NCI-H510A (cell line): ENCODE measurements around the gene SMPDL3B.

ENCODE experiments used
- DNase-seq: peaks from one replicate; lab custom pipeline; 2025; lab: John Stamatoyannopoulos, UW

The SMPDL3B gene

DNA sequence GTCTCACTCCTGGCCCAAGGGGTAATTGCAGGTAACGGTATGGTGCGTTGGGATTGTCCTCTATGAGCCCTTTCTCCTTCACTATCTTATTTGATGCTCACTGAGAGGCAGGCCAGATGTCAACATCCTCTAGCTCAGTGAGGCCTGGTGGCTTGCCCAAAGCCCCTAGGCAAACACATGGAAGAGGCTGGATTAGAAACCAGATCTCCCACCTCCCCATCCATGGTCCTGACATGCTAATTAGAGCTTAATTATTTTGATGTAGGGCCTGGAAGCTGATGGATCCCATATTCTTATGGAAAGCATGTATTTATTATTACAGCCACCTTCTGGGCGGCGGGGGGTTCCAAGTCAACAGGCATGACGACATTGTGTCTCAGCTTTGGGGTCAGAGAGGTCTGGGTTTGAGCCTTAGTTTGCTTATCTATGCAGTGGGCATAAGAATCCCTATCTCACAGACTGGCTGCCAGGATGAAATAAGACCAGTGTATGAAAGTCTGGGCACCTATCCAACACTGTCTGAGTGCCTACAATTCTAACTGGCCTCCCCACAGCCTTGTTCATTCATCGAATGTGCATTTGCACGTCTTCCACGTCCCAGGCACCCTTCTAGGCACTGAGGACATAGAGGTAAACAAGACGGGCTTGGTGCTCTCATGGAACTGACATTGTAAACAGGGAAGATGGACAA, 6.2 kb downstream of the SMPDL3B start:
- DNase-seq: no peak

DNA sequence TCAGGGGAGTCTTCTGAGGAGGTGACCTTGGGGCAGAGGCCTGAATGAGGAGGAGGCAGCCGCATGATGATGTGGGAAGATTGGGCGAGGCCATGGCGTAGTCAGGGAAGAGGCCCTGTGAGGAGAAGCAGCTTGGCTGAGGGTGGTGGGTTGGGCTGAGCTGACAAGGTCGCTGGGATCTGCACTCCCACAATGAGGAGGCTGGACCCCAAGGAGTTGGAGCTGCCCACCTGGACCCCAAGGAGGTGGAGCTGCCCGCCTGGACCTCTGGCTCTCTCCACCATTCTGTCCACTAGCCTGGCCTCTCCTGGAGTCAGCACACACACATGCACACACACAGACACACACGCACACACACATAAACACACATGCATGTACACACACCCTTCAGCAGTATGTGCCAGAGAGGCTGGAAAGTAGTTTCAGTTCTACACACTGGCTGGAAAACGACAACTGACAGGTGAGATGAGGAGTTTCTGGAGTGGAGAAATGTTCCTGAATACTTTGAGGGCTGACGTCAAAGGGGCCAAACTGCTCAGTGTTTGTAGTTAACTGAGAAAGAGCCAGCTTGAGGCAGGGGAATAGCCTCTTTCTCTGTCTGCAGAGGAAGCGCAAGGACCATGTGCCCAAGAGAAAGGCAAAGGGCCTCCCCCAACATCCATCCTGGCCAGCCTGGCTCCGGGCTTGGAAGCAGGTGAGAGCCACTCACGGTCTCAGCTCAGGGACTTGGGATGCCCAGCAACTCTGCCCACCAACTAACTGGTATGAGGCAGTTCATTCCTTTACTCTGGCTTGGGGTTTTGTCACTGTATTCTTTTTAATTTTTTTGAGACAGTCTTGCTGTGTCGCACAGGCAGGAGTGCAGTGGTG, 7.1 kb downstream of the SMPDL3B start:
- DNase-seq: no peak

DNA sequence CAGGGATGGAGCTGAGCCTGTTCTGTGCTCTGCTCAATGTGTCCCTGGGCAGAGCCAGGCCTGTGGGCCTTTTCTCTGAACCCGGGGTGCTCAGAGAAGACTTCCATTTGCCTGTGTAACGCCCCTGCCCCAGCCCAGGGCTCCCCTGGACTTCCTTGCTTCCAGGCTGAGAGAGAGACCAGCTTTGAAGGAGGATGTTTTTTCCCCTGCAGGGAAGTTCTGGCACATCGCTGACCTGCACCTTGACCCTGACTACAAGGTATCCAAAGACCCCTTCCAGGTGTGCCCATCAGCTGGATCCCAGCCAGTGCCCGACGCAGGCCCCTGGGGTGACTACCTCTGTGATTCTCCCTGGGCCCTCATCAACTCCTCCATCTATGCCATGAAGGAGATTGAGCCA, 10.2 kb downstream of the SMPDL3B start:
- DNase-seq: no peak

DNA sequence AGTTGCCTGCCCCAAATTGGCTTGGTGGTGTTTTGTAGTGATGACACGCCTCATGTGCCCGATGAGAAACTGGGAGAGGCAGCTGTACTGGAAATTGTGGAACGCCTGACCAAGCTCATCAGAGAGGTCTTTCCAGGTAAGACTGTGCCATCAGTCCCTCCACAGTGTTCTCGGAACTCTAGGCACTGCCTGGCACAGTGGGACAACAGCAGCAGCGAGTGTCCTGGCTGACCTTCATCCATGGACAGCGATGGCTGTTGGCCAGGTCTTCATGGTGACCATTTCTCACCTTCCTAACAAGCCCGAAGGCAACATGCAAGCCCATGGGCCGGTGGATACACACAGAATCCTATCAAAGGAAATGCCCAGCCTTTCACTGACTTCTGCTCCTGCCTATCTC, 14.2 kb downstream of the SMPDL3B start:
- no peak for DNase-seq

DNA sequence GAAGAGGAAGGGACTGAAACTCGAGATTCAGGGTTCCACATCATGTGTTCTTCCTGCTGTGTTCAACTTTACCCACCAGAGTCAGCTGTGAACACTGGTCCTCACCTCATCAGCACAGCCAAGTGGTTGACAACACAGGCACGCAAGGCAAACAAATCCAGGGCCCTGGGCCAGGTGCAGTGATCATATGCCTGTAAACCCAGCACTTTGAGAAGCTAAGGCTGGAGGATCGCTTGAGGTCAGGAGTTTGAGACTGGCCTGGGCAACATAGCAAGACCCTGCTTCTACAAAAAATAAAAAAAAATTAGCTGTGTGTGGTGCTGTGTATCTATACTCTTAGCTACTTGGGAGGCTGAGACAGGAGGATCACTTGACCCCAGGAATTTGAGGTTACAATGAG, 16.6 kb downstream of the SMPDL3B start:
- no peak for DNase-seq

DNA sequence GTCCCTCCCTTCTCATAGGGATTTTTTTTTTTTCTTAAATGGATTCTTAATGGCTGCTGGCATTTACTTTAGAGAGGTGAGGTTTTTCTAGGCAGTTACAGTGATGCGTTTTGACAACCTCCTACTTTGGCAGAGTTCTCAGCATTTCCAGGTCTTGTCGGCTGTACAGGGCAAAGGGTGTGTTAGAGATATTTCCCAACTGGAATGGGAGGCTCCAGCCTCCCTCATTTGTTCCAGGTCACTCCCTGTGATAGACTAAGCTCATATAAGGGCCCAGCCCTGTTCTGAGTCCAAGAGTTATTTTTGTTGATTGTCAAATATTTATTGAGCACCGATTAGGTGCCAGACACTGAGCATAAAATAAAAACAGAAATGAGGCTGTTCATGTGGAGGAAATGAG, 17.3 kb downstream of the SMPDL3B start:
- no peak for DNase-seq

DNA sequence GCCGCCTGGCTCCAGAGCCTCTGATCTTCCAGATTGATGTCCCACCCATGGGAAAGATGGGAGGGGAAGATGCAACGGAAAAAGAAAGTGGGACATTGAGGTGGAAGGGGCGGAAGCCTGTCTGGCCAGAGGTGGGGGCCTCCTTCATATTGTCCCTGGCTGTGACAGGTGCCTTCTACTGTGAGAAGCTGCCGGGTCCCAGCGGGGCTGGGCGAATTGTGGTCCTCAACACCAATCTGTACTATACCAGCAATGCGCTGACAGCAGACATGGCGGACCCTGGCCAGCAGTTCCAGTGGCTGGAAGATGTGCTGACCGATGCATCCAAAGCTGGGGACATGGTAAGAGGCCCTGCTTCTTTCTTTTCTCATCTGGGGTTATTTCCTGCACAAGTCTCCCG, 19.4 kb downstream of the SMPDL3B start:
- DNase-seq: no peak

DNA sequence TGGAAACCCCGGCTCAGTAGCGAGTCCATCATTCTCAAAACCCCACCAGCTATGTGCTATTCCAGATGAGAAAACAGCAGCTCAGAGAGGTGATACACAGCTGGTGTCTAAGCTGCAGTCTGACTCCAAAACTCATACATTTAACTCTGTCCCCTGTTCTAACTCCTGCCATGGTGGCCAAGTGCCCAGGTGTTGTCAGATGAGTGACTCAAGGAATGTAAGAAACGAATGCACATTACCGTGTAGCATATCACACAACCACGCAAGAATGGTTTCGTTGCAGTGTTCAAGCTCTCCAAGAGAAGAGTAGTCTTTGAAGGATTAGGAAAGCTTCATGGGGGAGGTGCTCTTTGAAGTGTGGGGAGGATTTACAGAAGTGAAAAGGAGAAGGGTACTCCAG, 20.3 kb downstream of the SMPDL3B start:
- no peak for DNase-seq

DNA sequence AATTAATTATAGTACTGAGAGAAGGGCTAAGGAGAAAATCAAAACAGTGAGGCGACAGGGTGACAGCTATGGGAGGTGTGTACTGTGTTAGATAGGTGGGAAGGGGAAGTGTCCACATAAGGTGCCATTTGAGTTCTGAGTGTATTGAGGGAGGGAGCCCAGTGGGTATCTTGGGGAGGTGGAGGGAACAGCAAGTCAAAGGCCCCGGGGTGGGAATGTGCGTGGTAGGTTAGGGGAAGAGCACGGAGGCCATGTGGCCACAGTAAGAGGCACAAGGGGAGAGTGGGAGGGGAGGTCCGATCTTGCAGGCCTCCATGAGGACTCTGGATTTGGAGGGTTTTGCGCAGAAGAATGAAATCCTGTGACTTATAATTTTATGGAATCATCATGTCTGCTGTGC, 22.0 kb downstream of the SMPDL3B start:
- no peak for DNase-seq

DNA sequence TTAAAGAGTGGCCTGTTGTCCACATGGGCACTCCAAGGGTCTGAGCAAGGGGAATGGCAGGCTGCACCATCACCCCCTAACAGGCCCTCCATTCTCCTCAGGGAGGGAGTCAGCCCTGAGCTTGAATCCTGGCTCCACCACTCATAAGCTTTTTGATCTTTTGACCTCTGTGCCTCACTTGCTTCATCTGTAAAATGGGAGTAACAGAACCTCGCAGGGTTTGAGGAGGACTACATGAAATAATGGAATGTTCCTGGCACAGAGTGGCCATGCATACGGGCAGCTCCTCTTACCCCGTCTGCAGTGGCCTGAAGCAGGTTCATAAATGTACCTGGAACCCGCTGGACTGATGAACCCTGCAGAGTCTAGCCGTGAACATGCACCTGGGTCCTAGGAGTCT, 22.9 kb downstream of the SMPDL3B start:
- no peak for DNase-seq

DNA sequence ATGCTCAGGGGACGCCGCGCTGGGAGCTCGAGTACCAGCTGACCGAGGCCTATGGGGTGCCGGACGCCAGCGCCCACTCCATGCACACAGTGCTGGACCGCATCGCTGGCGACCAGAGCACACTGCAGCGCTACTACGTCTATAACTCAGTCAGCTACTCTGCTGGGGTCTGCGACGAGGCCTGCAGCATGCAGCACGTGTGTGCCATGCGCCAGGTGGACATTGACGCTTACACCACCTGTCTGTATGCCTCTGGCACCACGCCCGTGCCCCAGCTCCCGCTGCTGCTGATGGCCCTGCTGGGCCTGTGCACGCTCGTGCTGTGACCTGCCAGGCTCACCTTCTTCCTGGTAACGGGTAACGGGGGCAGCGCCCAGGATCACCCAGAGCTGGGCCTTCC, 23.7 kb downstream of the SMPDL3B start:
- DNase-seq: no peak

DNA sequence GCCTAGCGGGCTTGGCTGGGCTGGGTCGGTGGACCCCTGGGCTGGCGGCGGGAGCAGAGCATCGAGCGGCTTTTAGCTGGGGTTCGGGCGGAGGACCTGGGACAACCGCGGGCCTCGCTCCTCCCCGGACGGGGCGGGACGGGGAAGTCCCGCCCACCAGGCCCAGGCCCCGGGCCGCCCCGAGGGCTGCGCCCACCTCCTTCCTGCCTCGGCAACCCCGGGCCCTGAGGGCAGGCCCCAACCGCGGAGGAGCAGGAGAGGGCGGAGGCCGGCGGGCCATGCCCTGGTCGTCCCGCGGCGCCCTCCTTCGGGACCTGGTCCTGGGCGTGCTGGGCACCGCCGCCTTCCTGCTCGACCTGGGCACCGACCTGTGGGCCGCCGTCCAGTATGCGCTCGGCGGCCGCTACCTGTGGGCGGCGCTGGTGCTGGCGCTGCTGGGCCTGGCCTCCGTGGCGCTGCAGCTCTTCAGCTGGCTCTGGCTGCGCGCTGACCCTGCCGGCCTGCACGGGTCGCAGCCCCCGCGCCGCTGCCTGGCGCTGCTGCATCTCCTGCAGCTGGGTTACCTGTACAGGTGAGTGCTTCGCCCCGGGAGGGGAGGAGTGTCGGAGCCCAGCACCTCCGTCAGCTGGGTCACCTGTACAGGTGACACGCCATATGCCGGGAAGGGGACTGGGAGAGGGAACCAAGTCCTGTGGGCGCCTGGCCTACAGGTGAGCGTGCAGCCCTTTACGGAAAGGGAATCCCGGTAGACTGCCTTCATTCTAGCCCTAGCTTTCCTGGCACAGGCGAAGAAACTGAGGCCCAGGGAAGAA, 25.2 kb downstream of the SMPDL3B start, which contains the start of gene XKR8:
TSS of gene XKR8 (plus strand) at position 182 of the 812 bp plus-strand sequence. CDS start at position 279, 97 bp downstream.
- DNase-seq: peak; percentile 91

DNA sequence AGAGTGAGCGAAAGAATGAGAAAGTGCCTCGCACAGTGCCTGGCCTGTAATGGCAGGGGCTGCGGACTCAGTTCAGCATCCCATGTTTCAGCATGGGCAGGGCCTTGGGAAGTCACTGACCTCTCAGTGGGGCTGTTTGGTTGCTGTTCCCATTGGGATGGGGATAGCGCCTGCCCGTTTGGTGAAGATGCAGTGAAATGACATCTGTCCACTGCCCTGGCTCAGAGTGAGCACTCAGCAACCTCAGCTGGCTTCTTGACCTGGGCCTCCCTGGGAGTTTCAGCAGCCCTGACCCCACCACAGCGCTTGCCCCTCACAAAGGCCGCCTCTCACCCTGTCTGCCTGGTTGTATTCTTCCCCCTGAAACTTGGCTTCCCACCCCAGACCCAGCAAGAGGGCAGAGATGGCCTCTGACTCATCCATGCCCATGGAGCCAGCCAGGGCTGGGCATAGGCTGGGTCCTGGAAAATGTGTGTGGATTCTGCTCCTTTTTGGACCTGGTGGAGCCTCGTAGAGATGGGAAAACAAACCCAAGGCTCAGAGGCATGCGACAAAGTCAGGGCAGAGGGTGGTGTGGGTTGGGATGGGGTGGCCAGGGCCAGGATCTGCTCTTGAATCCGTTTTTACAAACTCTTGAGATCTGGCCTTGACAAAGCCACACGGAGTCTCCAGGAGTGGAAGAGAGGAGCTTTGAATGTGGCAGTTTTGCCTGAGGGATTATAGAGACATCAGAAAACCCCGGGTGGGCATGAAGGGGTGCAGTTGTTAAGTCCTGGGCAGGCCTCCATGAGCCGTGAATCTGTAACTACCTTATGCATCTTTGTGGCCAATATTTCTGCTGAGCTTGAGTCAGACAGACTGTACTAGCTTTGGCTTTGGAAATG, 26.2 kb downstream of the SMPDL3B start:
- no peak for DNase-seq

DNA sequence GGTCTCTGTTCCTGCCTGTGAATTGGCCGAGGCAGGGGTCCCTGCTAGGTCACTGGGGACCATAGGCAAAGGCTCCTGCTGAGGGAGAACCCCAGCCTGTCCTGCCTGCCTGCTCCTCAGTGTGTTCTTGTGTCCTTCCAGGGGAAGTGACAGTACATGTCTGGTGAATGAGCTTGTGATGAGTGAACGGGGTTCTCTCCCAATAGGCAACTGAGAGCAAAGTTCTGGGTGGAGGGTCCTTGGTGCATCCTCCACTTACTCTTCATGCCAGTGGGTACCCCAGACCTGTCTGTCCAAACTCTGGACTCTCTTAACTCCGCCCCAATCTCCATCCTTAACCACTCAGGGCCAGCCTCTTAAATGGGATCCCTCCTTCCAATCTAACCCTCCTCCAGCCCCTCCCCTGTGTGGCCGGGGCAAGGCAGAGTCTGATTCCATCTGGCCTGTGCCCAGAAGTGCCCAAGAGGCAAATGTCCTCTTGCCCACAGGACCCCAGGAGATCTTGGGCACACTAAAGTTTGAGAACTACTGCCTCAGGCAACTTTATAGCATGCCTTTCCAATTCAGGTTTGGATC, 26.9 kb downstream of the SMPDL3B start:
- no peak for DNase-seq

DNA sequence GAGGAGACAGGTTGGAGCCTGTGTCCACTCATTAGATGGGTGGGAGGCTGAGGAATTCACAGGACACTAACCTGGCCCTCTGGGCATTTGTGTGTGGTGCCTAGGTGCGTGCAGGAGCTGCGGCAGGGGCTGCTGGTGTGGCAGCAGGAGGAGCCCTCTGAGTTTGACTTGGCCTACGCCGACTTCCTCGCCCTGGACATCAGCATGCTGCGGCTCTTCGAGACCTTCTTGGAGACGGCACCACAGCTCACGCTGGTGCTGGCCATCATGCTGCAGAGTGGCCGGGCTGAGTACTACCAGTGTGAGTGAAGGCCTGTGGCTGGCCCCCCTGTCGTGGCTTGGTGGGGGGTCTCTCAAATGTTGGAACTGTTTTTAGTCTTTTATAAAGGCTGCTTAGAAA, 28.6 kb downstream of the SMPDL3B start:
- DNase-seq: no peak

DNA sequence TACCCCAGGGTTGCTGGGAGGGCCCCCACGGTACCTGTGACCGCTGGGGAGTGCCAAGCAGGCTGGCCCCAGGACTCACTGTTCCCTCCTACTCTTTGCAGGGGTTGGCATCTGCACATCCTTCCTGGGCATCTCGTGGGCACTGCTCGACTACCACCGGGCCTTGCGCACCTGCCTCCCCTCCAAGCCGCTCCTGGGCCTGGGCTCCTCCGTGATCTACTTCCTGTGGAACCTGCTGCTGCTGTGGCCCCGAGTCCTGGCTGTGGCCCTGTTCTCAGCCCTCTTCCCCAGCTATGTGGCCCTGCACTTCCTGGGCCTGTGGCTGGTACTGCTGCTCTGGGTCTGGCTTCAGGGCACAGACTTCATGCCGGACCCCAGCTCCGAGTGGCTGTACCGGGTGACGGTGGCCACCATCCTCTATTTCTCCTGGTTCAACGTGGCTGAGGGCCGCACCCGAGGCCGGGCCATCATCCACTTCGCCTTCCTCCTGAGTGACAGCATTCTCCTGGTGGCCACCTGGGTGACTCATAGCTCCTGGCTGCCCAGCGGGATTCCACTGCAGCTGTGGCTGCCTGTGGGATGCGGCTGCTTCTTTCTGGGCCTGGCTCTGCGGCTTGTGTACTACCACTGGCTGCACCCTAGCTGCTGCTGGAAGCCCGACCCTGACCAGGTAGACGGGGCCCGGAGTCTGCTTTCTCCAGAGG, 31.8 kb downstream of the SMPDL3B start:
- no peak for DNase-seq

DNA sequence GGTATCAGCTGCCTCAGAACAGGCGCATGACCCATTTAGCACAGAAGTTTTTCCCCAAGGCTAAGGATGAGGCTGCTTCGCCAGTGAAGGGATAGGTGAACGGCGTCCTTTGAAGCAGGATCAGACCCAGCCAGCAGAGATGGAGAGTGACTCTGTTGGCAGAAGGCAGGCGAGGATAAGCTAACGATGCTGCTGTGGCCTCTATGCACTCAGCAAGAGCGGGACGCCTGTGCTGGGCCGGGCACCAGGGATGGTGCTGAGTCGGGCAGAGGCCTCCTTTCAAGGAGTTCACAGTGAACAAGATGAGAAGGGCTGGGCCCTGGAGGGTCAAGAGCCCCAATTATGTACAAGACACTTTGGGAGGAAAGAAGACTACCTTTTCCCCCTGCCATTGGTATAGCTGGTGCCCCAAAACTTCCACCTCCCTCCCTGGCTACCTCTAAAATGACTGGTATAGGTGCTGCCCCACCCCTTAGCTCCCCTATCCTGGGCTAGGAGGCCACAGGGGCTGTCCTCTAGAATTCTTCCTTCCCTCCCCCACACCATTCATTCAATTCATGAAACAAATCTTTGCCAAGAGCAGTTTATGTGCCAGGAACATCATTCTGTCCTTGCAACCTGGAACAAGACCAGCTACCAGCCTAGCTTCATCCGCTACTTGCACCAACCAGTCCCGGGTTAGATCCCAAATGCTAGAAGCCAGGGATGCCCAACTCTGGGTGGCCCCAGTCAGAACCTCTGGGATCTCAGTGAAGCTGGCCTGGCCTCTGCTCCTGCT, 32.5 kb downstream of the SMPDL3B start:
- DNase-seq: no peak

DNA sequence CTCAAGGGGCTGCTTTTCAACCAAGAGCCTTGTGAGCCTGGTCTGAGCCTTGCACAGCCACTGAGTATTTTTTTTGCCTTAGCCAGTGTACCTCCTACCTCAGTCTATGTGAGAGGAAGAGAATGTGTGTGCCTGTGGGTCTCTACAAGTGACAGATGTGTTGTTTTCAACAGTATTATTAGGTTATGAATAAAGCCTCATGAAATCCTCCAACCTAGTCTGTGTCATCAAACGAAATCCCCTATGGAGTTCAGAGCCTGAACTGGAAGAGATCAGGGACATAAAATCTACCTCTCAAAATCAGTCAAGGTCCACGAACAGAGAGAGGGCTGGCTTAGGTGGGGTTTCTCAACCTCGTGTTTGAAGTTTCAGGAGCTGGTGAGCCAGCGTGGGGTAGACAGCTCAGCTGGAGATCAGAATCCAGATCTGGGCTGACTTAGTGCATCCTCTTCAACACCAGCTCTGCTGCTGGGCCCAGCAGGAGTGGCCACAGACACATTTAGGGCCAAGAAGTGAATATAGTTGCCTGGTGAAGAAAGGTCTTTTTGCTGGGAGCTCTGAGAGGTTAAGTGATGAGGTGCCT, 33.2 kb downstream of the SMPDL3B start:
- DNase-seq: no peak

DNA sequence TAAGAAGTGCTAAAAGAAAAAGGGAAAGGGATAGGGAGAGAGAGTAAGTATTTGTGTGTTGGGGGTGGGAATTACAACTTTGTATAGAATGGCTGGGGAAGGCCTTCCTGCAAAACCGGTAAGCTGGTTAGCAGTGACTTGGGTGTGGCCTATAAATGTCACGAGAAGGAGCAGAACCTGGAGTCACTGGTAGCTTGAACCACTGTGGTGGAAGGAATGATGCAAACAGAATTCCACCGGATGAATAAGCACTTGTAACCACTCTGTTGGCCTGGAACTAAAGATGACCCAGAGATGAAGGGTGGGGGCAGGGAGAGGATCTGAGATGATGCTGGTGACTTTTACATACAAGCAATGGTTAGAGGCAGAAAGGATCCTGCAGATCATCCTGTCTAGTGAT, 33.9 kb downstream of the SMPDL3B start:
- DNase-seq: no peak
